RKO (cell line): ENCODE measurements around the gene GJD3.

Experiments used
- DNase-seq: peaks from one replicate; pipeline ENCODE4 v3.0.0-alpha.2; 2016; ENCODE audit warnings: low spot score

GJD3 gene

DNA sequence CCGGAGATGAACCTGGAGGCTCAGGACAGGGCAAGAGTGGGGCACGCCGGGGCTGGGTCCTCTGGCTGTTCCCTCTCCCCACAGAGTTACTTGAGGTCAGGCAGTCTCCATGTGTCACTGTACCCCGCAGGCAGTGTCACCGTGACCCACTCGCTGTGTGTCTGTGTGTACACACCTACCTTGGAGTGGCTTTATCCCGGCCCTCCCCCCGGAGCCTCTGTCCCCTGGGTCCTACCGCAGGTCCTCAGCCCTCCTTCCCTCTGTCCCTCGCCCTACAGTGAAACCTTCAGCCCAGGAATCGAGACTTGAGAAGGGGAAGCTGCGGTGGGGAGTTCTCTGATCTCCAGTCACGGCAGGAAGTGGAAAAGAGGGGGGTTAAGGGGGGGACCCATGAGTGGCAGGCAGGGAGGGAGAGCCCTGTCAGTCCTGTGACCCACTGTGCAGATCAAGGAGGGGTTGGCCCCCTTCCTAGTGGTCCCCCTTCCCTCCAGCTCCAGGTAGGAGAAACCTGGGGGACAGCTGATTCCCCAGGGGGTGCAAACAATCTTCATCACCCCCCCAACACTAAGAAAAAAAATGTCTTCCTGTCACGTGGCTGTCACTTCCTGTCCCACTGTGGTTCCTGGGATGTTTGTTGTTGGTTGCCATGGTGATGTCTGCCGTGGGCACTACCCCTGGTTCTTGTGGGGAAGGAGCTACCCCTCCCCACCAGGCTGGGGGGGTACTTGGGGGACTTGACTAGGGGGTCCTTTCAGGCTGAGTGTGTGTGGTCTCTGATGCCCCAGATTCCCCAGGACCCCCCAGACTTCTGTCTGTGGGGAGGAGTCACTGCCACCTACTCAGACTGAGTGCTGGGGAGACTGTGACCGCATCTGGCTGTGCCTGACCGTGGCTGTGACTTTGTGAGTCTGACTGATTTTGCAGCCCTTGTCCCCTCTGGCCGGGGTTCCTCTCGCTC is 41.9 kb downstream of the GJD3 start:
- peak; percentile 54 for DNase-seq

GRCh38 chr17:40321961-40322357 is 42.6 kb downstream of the GJD3 start:
- no peak for DNase-seq

DNA sequence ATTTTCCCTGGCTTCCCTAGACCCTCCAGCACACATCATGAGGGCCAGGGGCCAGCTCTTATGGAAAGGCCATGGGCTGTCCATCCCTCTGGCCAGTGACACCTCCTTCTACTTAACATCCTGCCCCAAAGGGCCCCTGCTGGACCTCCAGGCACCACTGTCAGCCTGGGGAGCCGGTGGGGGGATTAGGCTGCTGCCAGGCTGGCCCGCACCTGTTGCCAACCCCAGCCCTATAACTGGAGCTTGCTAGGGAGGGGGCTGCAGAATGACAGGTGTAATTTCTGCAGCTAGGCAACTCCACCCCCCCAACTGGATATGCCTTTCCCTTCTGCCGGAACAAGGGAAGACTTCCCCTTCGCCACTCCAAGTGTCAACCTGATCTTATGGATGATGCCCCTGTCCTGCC is 43.0 kb downstream of the GJD3 start:
- DNase-seq = no peak

- DNase-seq = no peak
These were observed 43.6 kb downstream of the GJD3 start for GRCh38 chr17:40320756-40321523.

DNA sequence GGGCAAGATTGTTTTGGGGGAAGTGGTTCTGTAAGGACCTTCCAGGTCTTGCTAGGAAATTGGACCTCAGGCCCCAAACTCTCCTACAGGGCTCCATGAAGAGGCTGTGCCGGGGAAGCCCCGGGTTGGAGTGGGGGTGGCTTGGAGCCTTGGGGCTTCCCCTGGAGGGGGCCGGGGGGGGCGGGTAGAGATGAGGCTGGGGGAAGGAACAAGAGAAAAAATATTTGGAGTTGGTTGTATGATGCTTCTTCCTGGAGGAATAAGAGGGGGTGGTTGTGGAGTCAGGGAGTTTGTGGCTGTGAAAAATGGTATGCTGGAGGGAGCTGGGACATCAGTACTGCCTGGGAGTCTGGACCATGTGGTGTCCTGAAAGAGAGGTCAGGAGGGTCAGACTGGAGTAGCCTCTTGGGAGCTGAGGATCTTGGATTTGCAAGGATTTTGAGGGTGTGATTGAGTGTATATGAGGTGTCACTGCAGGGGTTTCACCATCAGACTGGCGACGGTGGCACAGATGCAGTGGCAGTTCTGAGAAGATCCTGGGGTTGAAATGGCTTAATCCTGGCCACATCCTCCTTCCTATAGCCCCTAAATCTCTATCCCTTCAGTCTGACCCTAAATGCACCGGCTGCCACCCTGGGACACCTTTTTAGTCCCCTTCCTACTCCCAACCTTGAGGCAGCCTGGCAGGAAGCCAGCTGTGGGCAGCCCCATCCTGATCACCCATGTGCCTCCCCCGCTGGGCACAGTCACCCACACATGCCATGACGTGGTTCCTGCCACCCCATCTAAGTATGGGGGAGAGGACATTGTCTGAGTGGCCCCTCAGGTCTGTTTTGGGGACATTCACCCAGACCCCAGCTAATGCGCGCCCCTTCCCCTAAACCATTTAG is 44.6 kb downstream of the GJD3 start:
- no peak for DNase-seq

GRCh38 chr17:40318830-40319391 is 45.6 kb downstream of the GJD3 start:
- peak; percentile 29 for DNase-seq

GRCh38 chr17:40317880-40318829 is 46.4 kb downstream of the GJD3 start:
- DNase-seq = peak; percentile 95

DNA sequence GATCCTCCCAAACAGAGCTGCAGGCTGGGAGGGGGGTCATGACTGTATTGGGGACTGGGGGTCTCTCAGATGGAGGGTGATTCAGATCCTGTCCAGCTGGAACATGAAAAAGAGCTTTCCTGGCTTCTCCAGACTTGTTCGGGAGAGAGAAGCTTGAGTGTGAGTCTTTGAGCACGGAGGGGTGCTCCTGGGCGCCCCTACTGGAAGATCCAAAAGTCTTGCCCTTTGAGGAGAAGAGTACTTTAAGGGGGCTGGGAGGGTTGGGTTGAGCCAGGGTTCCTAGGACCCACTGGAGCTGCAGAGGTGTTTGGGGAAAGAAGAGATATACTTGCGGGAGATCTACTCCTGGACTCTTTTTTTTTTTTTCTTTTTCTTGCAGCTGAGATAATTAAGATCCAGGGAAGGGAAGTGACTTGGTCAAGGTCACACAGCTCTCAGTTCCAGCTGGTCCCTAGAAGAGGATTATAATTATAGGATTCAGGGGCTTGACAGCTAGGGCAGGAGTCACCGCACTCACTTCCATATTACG is 47.1 kb downstream of the GJD3 start:
- peak; percentile 86 for DNase-seq

GRCh38 chr17:40316571-40317344 is 47.8 kb downstream of the GJD3 start:
- peak; percentile 75 for DNase-seq

- DNase-seq = no peak
These were observed 48.6 kb downstream of the GJD3 start for GRCh38 chr17:40315678-40316570.

- no peak for DNase-seq
These were observed 49.3 kb downstream of the GJD3 start for GRCh38 chr17:40315206-40315605.

- peak; percentile 97 for DNase-seq
These were observed 50.0 kb downstream of the GJD3 start for GRCh38 chr17:40314584-40314956.

- DNase-seq = no peak
These were observed 50.6 kb downstream of the GJD3 start for GRCh38 chr17:40313668-40314583.
